Uterus (tissue), 2 donors: Measurements from ENCODE around the gene ADARB2.

Experiments
- CTCF ChIP-seq, 4 experiments: fragments of 200-600 bp in 2 of 4; fragments of 450-650 bp in 2 of 4; sonication (generic) in 2 of 4; IDR thresholded peaks; one replicate each; pipeline ENCODE4 v1.5.1; 2016 to 2019; ENCODE audit warnings: antibody characterized with exemption in 4 of 4, mild to moderate bottlenecking in 2 of 4, moderate library complexity in 1 of 4
- POLR2A ChIP-seq, 2 donors: fragments of 450-650 bp; IDR thresholded peaks; one replicate each; pipeline ENCODE4 v1.6.1; 2016; ENCODE audit warnings: antibody characterized with exemption in 2 of 2, mild to moderate bottlenecking in 1 of 2, moderate library complexity in 1 of 2

GRCh38 chr10:1591742-1592141 lies 145.6 kb downstream of the ADARB2 start:
- TF ChIP-seq CTCF (IDR thresholded peaks at IDR 0.05) (no peak), POLR2A (IDR thresholded peaks at IDR 0.05) (no peak)
